HL-60/S4 (cell line): Measurements from ENCODE around the gene TADA2A.
"Not testable (repeated sequence)": the region's sequence is repeated elsewhere in the genome, so short reads cannot be mapped to it uniquely, and the experiment has no call there.

Experiments
- in situ Hi-C: fragments of 300-500 bp; cut with MboI; formaldehyde crosslinking; loops from 2 replicates; pipeline ENCODE4 v1.14.3; 2022; ENCODE audit warnings: low sequenced_read_pairs

TADA2A gene

DNA sequence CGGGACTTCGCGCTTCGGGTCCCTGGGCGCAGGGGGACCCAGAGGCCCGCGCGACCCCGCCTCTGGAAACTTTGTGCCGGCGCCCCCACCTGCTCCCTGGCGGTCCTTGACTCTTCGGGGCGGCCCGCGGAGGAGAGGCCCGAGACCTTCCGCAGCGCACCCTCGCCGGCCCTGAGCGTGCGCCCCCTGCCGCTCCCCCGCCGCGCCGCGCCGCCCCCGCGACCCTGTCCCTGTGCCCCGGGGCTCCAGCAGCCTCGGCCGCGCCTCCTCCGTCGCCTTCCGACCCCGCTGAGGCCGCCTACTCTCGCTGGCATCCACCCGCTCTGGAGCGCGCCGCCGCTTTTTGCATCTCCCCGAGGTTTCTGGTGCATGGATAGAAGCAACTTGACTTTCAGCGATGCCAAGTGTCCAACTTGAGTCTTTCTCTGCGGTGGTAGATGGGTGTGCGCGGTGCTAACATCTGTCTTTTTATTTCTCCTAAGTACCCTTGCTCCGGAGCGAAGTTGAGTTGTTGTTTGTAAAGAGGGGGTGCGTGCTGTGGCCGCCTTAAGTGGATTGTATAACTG is 83.4 kb downstream of the TADA2A start:
- in situ Hi-C loops, result no loop called here

DNA sequence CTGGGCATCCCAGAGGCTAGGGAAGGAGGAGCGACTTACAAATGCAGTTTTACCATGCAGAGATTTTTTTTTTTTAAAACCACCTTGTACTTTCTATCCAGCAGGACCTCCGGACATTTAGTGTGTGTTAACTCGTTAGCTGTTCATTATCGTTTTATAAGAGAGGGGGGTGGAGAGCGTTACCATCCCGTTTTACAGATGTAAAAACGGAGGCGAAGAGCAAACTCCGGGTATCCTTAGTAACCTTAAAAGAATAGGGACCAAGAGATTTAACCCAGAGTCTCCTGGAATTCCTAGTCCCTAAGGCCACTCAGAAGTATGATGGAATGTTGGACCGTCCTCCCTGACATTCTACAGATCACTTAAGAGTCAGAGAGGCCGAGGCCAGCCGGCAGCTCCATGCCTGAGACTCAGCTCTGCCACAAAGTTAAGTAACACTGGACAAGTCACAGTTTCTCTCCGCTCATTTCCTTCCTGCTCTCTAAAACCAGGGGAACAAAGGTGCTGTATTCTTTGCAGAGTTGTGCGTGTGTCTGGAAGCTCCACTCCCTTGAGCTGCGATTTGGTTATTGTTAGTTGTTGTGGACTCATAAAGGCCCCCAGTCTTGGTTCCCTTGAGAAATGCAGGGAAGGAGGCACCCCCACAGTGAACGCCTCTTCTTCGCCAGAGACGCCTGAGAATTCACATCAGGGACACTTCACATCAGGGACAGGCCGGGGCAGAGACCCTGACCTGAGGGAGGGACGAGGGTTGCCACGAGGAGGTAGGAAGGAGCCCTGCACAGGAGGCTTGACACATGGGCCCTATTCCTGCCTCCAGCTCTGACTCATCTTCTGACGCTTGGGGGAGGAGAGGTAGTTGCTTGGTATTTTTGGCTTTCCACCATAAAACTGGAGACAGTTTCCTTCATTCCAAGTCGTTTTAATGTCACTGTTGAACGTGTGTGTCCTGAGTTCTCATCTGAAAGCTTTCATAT is 84.2 kb downstream of the TADA2A start:
- in situ Hi-C loops, result no loop called here

DNA sequence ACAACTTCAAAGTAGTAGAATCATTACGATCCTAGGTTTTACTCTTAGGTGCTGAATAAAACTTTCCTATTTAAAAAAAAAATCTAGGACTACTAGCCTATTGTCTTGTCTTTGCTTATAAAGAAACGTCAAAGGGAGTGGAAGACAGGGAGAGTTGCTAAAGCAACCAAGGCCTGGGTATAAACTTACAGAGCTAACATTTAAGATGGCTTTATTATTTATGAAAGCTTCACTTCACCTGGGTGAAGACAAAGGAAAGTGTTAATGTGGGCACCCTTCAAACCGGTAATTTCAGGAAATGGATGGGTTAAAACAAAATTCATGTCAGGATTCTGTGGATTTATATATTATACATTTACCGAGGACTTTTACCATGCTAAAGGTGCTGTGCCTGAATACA is 85.5 kb downstream of the TADA2A start:
- in situ Hi-C loops, result no loop called here

DNA sequence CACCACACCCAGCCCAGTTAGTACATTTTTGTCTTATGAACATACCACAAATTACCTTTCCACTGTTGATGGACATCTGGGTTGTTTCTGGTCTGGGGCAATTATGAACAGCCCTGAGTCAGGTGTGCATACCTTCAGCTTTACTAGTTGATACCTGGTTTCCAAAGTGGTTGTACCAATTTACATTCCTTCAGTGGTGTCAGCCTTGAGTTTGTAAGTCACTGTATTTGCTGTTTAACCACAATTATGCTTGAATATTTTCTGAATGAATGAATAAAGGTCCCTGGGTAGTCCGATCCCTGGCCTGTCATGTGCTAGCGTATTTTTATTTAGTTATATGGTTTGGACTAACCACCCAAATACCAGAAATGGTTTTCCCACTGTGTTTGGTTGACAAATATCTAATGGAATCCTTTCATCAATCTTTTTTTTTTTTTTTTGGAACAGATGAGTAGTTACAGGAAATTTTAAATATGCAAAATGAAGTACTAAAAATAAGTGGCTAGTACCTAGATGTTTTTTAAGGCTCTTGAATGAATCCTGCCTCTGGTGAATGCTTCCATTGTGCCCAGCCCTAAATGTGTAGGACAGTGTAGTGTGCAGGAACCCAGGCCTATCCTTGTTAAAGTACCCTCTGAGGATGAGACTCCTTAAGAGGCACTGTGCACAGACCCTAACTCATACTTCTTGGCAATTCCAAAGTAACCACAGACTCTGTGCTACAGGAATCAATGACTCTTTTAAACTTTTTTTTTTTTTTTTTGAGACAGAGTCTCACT is 86.8 kb downstream of the TADA2A start:
- in situ Hi-C loops, result no loop called here

DNA sequence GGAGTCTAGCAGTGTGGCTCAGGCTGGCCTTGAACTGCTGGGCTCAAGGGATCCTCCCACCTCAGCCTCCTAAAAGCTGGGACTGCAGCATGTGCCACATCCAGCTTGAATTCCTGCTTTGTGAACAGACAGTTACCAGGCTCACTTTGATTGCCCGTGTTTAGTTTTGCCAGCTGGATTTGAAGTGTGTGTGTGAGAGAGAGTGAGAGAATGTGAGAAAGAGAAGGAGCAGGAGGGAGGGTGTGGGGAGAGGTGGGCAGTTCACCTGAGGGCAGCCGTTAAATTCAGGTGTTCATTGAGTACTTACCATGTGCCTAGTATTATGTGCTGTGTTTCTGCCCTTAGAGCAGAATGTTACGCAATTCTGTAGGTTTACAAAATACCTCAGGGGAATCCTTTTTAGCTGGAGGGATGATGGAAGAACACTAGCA is 87.7 kb downstream of the TADA2A start:
- in situ Hi-C loops, result no loop called here

DNA sequence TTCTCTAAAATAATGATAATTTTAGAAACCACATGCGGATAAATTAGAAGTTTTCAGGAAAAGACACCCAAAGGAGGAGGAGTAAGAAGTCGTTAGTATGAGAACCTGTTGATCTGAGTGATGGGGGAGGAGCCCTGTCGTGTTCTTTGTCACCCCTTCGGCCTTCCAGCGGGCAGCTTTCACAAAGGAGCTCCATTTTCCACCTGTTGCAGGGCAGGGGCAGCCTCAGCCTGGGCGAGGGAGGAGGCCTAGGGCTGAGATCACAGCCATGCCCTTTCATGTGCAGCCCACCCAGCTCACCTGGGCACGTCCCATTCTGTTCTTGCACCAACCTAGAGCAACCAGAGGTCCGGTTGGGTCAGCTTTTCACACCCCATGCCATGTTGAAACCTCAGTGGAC is 88.3 kb downstream of the TADA2A start:
- in situ Hi-C loops, result no loop called here

DNA sequence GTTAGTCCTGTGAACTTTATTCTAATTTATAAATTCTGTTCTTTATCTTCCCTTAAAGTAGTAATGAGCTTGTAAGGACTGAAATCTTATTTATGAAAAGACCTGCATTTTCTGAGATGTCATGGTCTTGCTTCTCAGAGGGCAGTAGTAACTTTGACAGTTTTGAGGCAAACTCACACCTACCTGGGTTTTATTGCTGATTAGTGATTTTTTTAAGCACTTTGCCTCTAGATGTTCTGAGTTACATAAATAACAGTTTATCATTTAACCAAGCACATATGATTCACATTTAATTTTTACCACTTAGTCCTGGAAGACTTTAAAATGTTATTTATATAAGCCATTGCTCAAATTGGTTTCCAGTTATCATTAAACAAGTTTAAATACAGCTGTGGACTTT is 93.7 kb downstream of the TADA2A start:
- in situ Hi-C loops, result no loop called here

DNA sequence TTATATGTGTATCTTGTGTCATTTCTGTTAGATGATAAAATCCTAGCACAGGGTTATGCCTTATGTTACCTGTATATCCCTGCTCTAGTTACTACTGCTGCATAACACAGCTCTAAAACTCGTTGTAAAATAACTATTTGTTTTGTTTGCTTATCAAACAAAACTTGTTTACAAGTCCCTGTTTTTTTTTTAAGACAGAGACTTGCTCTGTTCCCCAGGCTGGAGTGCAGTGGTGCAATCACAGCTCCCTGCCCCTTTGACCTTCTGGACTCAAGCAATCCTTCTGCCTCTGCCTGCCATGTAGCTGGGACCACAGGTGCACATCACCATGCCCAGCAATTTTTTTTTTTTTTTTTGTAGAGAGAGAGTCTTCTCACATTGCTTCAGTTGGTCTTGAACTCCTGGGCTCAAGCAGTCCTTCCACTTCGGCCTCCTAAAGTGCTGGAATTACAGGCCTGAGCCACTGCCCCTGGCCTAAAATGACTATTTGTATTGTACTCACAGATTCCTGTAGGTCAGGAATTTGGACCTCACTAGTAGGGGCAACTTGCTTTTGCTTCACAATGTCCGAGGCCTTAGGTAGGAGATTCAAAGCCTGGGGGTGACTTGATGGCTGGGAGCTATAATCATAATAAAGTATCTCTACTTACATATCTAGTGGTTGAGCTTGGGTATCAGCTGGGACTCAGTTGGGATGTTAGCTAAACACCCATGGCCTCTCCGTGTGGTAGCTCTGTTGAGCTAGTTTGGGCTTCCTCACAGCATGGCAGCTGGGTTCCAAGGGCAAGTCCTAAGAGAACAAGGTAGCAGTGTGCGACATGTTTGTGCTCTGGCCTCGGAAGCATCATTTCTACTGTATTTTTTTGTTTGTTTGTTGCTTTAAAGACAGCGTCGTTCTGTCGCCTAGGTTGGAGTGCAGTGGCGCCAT is 95.6 kb downstream of the TADA2A start:
- in situ Hi-C loops, result no loop called here

DNA sequence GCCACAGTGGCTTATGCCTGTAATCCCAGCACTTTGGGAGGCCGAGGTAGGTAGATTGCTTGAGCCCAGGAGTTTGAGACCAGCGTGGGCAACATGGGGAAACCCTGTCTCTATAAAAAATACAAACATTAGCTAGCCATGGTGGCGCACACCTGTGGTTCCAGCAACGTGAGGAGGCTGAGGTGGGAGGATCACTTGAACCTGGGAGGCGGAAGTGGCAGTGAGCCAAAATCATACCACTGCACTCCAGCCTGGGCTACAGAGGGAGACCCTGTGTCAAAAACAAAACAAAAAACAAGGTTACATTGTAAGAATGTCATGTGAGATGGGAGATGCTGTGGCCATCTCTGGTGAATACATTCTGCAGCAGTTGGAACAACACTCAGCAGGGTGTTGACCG is 96.5 kb downstream of the TADA2A start:
- in situ Hi-C loops, result no loop called here

DNA sequence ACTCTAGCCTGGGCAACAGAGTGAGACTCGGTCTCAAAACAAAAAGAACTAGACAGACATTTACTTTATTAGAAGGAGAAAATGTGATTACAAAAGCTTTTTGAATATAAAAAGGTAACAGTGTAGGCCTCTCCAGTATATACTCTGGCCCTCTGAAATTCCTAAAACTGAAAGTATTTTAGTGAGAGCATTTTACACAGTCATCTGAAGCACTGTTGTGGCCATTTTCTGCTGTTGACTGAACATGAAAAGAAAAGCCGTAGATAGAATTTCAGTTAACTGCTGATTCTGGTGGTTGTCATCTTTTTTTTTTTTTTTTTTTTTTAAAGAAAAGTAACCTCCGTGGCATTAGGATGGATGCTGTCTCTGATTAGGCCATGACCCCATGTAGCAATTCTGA is 98.6 kb downstream of the TADA2A start:
- in situ Hi-C loops, result no loop called here

DNA sequence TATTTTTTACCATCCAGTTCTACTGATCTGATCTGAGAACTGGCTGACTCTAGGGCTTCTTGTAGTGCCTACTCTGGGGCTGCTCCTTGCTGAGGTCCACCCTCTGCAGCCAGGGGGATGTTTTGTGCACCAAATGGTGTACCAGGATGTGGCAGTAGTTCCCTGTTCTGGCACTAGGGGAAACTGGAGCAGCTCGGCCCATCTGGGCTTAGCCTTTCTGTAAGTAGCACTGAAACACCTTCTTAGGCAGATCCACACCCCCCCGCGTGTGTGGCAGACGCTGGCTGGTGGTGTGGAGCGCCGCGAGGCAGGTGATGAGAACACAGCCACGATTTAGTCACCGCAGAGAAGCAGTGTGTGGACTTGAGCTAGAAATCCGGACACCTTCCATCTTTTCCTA is 100.0 kb downstream of the TADA2A start:
- in situ Hi-C loops, result no loop called here

DNA sequence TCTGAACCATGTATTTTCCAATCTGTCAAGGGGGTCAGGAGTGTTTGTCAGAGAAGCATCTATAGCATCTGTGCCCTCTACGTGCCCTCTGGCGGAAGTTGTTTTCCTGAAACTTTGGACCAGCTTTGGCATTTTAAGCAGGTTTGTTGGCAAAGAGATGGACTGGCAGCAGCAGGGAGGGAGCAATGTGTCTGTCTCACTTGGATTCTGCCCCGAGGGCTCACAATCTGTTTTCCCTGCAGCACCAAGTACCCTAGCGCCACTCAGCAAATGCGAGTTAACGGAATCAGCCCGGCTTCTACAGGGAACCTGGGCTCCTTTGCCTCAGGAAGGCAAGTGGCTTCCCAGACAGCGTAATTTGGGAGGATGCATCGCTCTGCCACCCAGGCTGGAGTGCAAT is 100.4 kb downstream of the TADA2A start:
- in situ Hi-C loops, result no loop called here

DNA sequence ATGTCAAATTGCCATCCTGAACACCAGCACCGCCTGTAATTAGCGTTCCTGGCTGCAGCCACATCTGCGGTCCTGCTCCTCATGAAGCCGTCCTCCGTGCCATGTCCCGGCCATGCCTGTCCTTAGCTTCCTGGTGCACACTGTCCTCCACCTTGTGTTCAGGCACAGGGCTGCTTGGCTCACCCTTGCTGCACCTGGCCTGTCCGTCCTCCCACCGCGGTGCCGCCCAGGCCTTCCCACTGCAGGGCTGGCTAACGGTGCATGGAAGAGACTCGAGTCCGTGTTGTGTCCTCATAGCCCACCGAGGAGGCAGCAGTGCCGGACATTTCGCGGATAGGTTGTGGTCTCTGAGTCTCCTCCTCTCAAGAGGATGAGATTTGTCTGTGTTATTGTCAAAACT is 103.4 kb downstream of the TADA2A start:
- in situ Hi-C loops, result no loop called here

DNA sequence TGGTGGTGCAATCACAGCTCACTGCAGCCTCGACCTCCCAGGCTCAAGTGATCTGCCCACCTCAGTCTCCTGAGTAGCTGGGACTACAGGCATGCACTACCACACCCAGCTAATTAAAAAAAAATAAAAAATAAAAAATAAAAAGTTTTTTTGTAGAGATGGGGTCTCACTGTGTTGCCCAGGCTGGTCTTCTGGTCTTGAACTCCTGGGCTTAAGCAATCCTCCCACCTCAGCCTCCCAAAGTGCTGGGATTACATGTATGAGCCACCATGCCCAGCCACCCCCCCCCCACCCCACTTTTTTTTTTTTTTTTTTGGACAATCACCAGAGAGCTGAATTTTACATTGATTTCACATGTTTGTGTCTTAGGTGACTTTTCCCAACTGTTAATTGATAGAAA is 105.0 kb downstream of the TADA2A start:
- in situ Hi-C loops, result not testable (repeated sequence)

DNA sequence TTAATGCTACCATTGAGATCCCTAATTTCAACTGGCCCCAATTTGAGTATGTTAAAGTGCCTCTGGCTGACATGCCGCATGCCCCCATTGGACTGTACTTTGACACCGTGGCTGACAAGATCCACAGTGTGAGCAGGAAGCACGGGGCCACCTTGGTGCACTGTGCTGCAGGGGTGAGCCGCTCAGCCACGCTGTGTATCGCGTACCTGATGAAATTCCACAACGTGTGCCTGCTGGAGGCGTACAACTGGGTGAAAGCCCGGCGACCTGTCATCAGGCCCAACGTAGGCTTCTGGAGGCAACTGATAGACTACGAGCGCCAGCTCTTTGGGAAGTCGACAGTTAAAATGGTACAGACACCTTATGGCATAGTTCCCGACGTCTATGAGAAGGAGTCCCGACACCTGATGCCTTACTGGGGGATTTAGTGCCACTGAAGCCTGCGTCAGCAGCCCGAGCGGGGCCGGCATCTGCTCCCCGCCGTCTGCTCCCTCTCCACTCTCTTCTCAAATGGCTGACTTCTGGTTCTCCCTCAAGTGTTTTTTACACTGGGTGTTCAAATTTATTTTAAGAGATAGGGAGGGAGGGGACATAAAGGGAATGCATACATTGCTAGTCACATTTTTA is 105.9 kb downstream of the TADA2A start:
- in situ Hi-C loops, result no loop called here

DNA sequence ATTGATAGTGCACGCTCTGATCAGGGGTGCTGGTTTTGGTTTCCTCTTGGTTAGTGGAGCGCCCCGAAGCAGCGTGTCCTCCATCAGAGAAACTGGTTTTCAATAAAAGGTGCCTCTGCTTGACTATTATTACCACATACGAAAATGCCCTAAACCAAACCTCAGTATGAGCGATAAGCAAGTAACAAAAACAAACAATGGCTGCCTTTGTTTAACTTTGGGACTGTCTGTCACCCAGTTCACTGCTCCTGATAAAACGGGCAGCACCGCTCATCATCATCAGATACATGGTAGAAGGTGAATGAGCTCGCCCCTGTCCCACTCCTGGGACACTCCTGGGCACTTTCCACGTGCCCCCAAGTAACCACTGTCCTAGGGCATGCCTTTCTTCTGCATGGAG is 107.0 kb downstream of the TADA2A start:
- in situ Hi-C loops, result no loop called here

DNA sequence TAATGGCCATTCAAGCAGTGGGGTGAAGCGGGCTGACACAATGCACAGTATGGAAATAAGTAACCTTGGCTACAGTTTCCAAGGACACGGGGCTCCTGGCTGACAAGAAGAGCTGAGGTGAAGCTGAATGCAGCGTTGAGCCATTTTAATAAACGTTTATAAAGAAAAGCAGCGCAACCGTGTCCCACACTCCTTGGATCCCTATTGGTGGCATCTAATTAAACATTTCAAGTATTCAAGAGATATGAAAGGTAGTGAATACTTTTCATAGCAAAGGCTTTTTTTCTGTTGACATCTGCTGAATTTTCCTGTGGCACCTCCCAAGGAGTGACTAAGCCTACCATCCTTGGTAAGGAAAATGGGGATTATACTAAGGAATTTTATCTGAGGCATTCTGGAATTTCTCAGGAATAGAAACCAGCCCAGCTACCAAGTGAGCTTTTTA is 109.5 kb downstream of the TADA2A start:
- in situ Hi-C loops, result no loop called here

DNA sequence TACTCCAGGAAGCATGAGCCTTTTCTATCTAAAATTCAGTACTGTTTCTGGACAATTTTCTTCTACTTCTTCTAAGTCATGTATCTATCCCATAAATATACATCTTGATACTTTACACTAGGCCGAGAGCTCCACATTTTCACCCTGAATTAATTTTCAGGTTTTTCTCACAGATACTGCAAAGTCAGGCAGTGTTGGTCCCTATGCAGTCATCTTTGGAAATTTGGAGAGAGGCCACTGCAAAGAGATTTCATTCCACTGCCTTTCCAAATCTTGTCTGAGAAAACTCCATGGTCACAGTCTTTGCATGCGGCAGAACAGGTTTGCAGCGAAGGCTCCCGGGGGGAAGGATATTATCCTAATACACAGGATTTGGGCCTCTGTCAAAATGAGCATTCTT is 111.2 kb downstream of the TADA2A start:
- in situ Hi-C loops, result no loop called here

DNA sequence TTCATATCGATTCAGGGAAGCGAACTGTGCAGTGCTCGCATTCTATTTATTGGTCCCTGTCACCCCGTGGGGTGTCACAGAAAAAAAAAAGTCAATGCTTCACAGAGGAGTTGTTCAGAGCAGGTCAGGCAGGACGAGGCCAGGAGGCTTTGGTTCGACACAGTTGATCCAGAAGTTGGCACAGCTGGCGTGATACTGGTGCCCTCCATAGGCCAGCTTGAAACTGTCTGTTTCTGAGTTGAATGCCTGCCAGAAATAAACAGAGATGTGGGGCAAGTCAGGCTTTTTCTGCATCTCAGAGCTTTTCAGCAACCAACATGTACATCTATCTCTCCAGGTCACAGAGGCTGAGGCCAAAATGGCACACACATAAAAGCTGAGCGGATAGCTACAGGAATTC is 112.1 kb downstream of the TADA2A start:
- in situ Hi-C loops, result no loop called here
